ENCODE measurements around the gene S1PR5.
"Not testable (repeated sequence)": the region's sequence is repeated elsewhere in the genome, so short reads cannot be mapped to it uniquely, and the experiment has no call there.

S1PR5 gene

GRCh38 chr19:10537668-10538067 lies 20.4 kb upstream of the S1PR5 start:
- no peak for DNase-seq (ENCODE audit: low spot score)
- in situ Hi-C loops (cut with MboI; ENCODE audit: low sequenced_read_pairs, unreplicated experiment) = no loop called here
- TF ChIP-seq, protein P1, sequence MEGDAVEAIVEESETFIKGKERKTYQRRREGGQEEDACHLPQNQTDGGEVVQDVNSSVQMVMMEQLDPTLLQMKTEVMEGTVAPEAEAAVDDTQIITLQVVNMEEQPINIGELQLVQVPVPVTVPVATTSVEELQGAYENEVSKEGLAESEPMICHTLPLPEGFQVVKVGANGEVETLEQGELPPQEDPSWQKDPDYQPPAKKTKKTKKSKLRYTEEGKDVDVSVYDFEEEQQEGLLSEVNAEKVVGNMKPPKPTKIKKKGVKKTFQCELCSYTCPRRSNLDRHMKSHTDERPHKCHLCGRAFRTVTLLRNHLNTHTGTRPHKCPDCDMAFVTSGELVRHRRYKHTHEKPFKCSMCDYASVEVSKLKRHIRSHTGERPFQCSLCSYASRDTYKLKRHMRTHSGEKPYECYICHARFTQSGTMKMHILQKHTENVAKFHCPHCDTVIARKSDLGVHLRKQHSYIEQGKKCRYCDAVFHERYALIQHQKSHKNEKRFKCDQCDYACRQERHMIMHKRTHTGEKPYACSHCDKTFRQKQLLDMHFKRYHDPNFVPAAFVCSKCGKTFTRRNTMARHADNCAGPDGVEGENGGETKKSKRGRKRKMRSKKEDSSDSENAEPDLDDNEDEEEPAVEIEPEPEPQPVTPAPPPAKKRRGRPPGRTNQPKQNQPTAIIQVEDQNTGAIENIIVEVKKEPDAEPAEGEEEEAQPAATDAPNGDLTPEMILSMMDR (IDR thresholded peaks at IDR 0.05; ENCODE audit: borderline replicate concordance, control extremely low read depth, extremely low read depth, insufficient read depth, missing control alignments) = no peak

DNA sequence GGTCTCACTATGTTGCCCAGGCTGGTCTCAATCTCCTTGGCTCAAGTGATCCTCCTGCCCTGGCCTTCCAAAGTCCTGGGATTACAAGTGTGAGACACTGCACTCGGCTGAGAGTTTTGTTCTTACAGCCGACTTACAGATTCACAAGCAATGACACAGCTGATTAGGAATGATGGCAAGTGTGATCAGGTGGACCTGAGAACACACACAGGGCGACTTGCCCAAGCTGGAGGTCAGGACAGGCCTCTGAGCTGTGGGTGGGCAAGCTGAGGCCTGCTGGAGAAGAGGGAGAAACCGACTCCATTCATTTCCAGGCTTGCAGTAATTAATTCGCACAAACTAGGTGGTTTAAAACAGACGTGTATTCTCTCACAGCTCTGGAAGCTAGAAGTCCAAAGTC lies 18.4 kb upstream of the S1PR5 start:
- no peak for DNase-seq (ENCODE audit: low spot score)
- TF ChIP-seq, protein P1 (IDR thresholded peaks at IDR 0.05; ENCODE audit: borderline replicate concordance, control extremely low read depth, extremely low read depth, insufficient read depth, missing control alignments) = no peak
- in situ Hi-C loops (cut with MboI; ENCODE audit: low sequenced_read_pairs, unreplicated experiment) = no loop called here

DNA sequence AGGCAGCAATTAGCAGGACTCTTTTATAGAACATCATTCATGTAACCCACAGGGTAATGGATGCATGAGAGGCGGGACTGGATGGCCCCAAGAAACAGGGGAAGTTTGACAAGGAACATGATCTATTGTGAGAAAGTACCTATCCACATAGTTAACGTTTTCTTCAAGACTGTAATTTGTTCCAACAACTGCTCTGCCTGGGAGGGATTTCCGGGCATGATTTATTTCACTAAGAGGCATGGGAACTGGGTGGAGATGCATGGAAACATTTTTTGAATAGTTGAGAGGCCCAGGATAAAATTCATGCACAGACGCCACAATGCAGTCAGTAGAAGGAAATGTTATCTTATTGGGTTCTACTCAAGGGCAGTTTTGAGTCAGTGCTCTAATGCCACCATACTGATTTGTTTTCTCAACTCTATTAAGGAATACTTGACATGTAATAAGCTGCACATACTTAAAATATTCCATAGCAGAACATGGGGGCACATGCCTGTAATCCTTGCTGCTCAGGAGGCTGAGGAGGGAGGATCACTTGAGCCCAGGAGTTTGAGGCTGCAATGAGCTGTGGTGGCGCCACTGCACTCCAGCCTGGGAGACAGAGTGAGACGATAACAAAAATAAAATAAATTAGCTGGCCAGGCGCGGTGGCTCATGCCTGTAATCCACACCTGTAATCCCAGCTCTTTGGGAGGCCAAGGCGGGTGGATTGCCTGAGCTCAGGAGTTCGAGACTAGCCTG lies 16.6 kb upstream of the S1PR5 start:
- in situ Hi-C loops (cut with MboI; ENCODE audit: low sequenced_read_pairs, unreplicated experiment) = no loop called here
- no peak for DNase-seq (ENCODE audit: low spot score)

DNA sequence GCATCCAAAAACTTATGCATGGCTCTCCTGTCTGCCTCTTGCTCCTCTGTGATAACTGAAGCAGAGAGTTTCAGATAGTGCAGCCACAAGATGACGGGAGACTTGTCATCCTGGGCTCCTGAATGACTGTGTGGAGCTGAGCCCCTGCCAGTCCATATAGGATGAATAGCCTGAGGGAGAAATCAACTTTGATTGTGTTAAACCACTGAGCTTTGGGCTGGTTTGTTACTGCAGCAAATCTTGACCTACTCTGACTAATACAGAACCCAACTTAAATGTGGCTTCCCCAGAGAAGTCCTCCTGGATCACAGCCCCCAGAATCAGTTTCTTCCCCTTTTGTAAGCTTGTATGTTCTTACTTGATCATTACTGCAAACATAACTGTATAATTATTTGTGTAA lies 15.2 kb upstream of the S1PR5 start:
- TF ChIP-seq, protein P1 (IDR thresholded peaks at IDR 0.05; ENCODE audit: borderline replicate concordance, control extremely low read depth, extremely low read depth, insufficient read depth, missing control alignments) = no peak
- in situ Hi-C loops (cut with MboI; ENCODE audit: low sequenced_read_pairs, unreplicated experiment) = no loop called here
- no peak for DNase-seq (ENCODE audit: low spot score)

More for the DNA sequence above, 16.6 kb upstream of the S1PR5 start:
- TF ChIP-seq, protein P1 (IDR thresholded peaks at IDR 0.05; ENCODE audit: borderline replicate concordance, control extremely low read depth, extremely low read depth, insufficient read depth, missing control alignments) = no peak

GRCh38 chr19:10526887-10527286 lies 9.6 kb upstream of the S1PR5 start:
- DNase-seq (ENCODE audit: low spot score) = not testable (repeated sequence)

GRCh38 chr19:10525636-10526035 lies 8.4 kb upstream of the S1PR5 start:
- in situ Hi-C loops (cut with MboI; ENCODE audit: low sequenced_read_pairs, unreplicated experiment) = no loop called here
- TF ChIP-seq, protein P1 (IDR thresholded peaks at IDR 0.05; ENCODE audit: borderline replicate concordance, control extremely low read depth, extremely low read depth, insufficient read depth, missing control alignments) = no peak
- no peak for DNase-seq (ENCODE audit: low spot score)

More at GRCh38 chr19:10526887-10527286, 9.6 kb upstream of the S1PR5 start:
- in situ Hi-C loops (cut with MboI; ENCODE audit: low sequenced_read_pairs, unreplicated experiment) = not testable (repeated sequence)

- TF ChIP-seq, protein P1 (IDR thresholded peaks at IDR 0.05; ENCODE audit: borderline replicate concordance, control extremely low read depth, extremely low read depth, insufficient read depth, missing control alignments) = no peak
- no peak for DNase-seq (ENCODE audit: low spot score)
- in situ Hi-C loops (cut with MboI; ENCODE audit: low sequenced_read_pairs, unreplicated experiment) = no loop called here
Measured at GRCh38 chr19:10523135-10523636, 5.9 kb upstream of the S1PR5 start.
